GM20000 (cell line): ENCODE data around the gene UCP2.

Experiments
- DNase-seq: peaks from one replicate; pipeline ENCODE4 v3.0.0; 2012; ENCODE audit warnings: low spot score
- TF ChIP-seq, protein P1 (sequence below): IDR thresholded peaks from 2 replicates; pipeline ENCODE4 v1.5.1; 2012; ENCODE audit warnings: mild to moderate bottlenecking, control low read depth; ENCODE audit errors: extremely low read depth, missing control alignments

Gene UCP2

DNA sequence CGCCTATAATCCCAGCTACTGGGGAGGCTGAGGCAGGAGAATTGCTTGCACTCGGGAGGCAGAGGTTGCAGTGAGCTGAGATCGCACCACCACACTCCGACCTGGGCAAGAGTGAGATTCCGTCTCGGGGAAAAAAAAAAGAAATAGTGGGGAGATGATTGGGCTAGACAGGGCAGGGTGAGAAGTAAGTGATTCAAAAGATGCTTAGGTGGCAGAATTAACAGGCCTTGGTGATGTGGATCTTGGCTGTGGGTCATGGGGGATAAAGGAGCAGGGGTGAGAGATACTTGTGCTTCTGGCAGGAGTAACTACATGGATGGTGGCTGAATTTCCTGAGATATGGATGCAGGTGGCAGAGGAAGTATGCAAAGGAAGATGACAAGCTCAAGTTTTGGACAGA lies 39.4 kb upstream of the UCP2 start:
- no peak for DNase-seq
- TF ChIP-seq, protein P1, sequence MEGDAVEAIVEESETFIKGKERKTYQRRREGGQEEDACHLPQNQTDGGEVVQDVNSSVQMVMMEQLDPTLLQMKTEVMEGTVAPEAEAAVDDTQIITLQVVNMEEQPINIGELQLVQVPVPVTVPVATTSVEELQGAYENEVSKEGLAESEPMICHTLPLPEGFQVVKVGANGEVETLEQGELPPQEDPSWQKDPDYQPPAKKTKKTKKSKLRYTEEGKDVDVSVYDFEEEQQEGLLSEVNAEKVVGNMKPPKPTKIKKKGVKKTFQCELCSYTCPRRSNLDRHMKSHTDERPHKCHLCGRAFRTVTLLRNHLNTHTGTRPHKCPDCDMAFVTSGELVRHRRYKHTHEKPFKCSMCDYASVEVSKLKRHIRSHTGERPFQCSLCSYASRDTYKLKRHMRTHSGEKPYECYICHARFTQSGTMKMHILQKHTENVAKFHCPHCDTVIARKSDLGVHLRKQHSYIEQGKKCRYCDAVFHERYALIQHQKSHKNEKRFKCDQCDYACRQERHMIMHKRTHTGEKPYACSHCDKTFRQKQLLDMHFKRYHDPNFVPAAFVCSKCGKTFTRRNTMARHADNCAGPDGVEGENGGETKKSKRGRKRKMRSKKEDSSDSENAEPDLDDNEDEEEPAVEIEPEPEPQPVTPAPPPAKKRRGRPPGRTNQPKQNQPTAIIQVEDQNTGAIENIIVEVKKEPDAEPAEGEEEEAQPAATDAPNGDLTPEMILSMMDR, result no peak

DNA sequence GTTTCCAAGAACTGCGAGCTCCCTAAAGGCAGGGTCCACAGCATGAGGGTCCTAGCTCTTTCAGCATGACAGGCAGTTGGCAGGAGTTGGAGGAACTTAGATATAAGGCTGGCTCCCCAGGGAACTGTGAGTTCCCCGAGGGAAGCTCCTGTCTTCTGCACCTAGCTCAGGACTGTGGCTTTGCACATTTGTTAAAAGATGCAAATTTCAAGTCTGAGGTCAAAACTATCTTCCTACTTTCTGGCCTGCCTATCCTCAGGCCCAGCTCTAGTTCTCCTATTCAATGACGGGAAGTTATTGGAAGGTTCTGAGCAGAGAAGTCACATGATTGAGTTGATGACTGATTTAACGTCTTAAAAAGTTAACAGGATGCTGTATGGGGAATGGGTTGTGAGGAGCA lies 37.9 kb upstream of the UCP2 start:
- DNase-seq, result peak; percentile 34
- TF ChIP-seq, protein P1, result no peak

DNA sequence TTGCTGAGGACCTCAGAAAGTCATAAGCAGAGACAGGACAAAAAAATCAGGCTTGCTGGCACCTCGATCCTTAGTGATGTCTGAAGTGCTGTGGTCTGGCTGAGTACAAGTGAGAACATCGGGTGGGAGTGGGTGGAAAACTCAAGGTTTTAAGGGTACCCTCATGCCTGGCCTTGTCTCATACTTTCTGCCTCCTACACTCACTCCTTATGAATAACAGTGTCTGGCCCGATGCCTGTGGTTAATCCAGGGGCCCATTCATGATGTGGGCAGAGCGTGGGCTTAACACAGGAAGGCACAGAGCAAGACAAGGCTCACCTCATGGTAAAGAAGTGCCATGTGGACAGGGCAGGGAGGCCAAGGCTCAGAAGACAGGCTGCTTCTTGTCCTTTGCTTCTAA lies 37.2 kb upstream of the UCP2 start:
- TF ChIP-seq, protein P1, result no peak
- DNase-seq, result no peak

DNA sequence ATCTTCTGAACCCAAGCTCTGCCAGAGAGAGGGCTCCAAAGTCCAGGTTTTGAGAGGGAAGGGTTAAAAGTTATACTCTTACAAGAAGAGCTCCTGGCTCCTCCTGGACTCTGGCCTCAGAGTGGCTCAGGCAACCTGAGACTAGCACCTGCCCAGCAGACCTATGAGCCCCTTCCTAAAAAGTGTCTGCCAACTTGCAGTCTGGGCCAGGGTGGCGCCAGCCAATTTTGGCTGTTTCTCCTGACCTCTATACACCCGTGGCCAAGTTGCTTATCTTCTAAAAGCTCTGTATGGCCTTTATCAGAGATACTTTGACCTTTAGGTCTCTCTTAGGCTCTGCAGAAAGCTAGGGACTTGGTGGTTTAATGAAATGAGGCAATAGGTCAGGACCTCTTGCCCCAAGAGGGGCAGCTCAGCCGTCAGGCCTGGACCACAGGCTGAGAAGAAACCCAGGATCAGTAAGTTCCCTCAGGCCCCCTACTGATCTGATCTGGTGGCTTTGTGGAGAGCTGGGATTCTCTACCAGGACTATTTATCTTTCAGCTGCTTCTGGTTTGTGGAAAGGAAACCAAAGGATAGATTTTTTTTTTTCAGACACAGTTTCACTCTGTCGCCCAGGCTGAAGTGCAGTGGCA lies 36.6 kb upstream of the UCP2 start:
- DNase-seq, result no peak
- TF ChIP-seq, protein P1, result no peak

DNA sequence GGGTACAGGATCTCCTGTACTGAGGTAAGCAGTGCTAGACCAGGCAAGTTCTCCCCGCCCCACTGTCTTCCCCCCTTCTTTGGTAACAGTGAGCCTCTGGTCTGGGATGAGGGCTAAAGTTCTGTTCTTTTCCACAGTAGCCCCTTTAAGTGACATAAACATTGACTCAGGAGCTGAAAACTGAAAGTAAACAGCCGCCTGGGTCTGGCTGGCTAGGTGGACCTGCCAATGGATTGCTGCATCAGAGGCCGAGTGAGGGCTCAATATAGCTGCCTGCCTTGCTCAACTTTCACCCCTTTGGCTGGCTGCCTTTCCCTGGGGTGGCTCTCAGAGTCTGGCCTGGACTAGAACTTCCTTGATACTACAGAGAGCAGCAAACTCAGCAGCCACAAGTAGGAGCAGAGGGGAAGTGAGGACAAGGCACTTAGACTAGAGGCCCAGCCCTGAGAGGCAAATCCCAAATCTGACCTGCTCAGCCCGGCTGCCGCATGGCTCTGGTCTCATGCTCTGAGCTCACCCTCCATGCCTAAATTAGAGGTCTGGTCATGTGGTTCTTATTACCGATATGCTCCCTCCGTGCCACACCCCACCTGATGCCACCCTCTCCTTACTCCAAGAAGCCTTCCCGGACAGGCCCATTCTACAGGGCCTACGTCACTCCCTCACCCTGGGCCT lies 35.8 kb upstream of the UCP2 start:
- no peak for DNase-seq
- TF ChIP-seq, protein P1, result no peak

DNA sequence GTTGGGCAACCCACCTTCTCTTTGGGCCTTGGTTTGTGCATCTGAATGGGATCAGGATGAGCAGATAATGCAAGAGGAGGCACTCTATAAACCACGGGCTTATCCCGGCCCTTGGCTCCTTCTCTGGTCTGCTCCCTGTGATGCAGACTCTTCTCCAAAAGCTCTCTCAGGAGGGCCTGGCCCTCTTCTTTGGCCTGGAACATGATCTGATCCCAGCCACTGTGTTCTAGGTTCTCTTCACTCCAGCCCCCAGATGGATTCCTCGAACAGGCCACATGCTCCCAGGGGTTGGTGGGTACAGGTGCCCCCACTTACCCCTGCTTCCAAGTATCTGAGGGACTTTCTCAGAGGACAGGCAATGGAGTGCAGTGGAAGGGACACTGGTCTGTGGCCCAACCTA lies 35.0 kb upstream of the UCP2 start:
- TF ChIP-seq, protein P1, result no peak
- no peak for DNase-seq

DNA sequence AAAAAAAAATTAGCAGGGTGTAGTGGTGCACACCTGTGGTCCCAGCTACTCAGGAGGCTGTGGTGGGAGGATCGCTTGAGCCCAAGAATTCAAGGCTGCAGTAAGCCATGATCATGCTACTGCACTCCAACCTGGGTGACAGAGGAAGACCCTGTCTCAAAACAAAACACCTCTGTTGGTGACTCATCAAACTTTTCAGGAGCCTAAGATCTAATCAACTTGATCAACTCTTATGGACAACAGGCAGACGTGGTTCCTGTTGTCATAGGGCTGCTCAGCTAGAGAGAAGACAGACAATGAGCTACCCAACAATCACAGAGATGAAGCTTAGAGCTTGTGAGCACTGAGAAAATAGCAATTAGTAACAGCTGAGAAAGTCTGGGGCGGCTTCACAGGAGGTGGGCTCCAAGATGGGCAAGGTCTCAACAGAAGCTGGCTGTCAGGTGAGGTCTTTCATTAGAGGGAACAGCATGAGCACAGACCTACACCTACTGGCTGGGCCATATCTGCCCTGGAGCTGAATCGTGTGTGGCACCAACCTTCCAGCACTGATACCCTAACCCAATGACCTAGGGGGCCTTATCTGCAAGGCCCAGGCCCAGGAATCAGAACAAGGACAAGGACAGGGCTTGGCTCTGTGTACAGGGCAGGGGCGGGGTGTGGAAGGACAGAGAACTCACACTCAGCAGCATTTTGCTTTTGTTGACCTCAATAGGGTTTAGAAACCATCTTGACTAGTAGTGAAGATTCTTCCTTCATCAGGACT lies 33.5 kb upstream of the UCP2 start:
- TF ChIP-seq, protein P1, result no peak
- DNase-seq, result no peak
